Right atrium auricular region (tissue), 2 donors: ENCODE measurements around the gene TPCN1. TPM values are rescaled to one million over a fixed set of nuclear protein-coding genes. Genes with fewer than 3 reads are reported as not detected.

ENCODE experiments used
- DNase-seq: peaks from one replicate; pipeline ENCODE4 v3.0.0-alpha.2; 2019; ENCODE audit warnings: low spot score
- H3K27ac ChIP-seq, 2 donors: fragments of 200-600 bp; sonication (generic); 1 replicate in 1 of 2; 2 replicates in 1 of 2; pipeline ENCODE4 v1.5.1; 2016 to 2019
- H3K27me3 ChIP-seq, 2 donors: fragments of 200-600 bp; sonication (generic); one replicate each; pipeline versions ENCODE4 v1.5.1 to v1.6.0; 2017 to 2019
- H3K36me3 ChIP-seq: fragments of 200-600 bp; sonication (generic); one replicate; pipeline ENCODE4 v1.5.1; 2016
- H3K4me1 ChIP-seq, 2 donors: fragments of 200-600 bp; sonication (generic); one replicate each; pipeline versions ENCODE4 v1.5.1 to v1.6.0; 2017 to 2019
- H3K4me3 ChIP-seq, 2 donors: fragments of 200-600 bp; sonication (generic); 1 replicate in 1 of 2; 2 replicates in 1 of 2; pipeline ENCODE4 v1.5.1; 2017 to 2019; ENCODE audit warnings: mild to moderate bottlenecking in 1 of 2, moderate library complexity in 1 of 2
- H3K9me3 ChIP-seq, 2 donors: fragments of 200-600 bp; sonication (generic); one replicate each; pipeline ENCODE4 v1.5.1; 2019
- CTCF ChIP-seq, 2 donors: fragments of 200-600 bp; sonication (generic); IDR thresholded peaks; one replicate each; pipeline ENCODE4 v1.5.1; 2019; ENCODE audit warnings: antibody characterized with exemption in 2 of 2
- total RNA-seq, 2 donors: library from RNA; depleted of rRNA; stranded (reverse); fragments of >200 nt; gene quantifications; one replicate each; pipeline ENCODE4 v1.1.0, GENCODE V29; 2016

The TPCN1 gene
- total RNA-seq, 2 donors from 2014 or later, result 57.3 to 58.7 TPM

- TF ChIP-seq CTCF (IDR thresholded peaks at IDR 0.05), result no peak
- peaks cover 0 to 27% of the 10 kb centered on the region in 2 donors for H3K4me1 ChIP-seq
These were observed 36.4 kb upstream of the TPCN1 start for GRCh38 chr12:113184900-113185179.

GRCh38 chr12:113185180-113186032 lies 35.9 kb upstream of the TPCN1 start, which contains the start of the genes DDX54 and RITA1:
Gene DDX54, minus strand, starts transcription at chr12:113185478. Its CDS starts 27 bp downstream, at chr12:113185451.
Gene RITA1, plus strand, starts transcription at chr12:113185721. Its CDS starts 1,026 bp downstream, at chr12:113186747.
- peak within 1 kb of the TSS; percentile 98 to 100 for H3K4me3 ChIP-seq
- no peak for TF ChIP-seq CTCF (IDR thresholded peaks at IDR 0.05)
- peak within 1 kb of the TSS; percentile 91 to 98 for H3K27ac ChIP-seq
- peaks cover 0 to 27% of the 10 kb centered on the region in 2 donors for H3K4me1 ChIP-seq
- DNase-seq, result peak; percentile 81
- H3K36me3 ChIP-seq, result peaks cover 4% of the 10 kb centered on the region
- H3K27me3 ChIP-seq, result no peaks in the 10 kb centered on the region
- H3K9me3 ChIP-seq, result no peaks in the 10 kb centered on the region

More at GRCh38 chr12:113184900-113185179, 36.4 kb upstream of the TPCN1 start:
- H3K27me3 ChIP-seq, result no peaks in the 10 kb centered on the region
- peak overlapping the region; percentile 98 to 100 for H3K4me3 ChIP-seq
- H3K27ac ChIP-seq, result peak overlapping the region; percentile 91 to 98
- peaks cover 10% of the 10 kb centered on the region for H3K36me3 ChIP-seq
- H3K9me3 ChIP-seq, result no peaks in the 10 kb centered on the region
- DNase-seq, result peak; percentile 90

- Histone ChIP-seq H3K9me3 (no peaks in the 10 kb centered on the region), H3K27ac (peak overlapping the region; percentile 91 to 98), H3K4me1 (peaks cover 0 to 27% of the 10 kb centered on the region in 2 donors), H3K36me3 (no peaks in the 10 kb centered on the region), H3K27me3 (no peaks in the 10 kb centered on the region), H3K4me3 (peak overlapping the region; percentile 98 to 100)
- no peak for DNase-seq
- TF ChIP-seq CTCF (IDR thresholded peaks at IDR 0.05), result no peak
These were observed 35.3 kb upstream of the TPCN1 start for GRCh38 chr12:113186033-113186365.

GRCh38 chr12:113186666-113187325 lies 34.5 kb upstream of the TPCN1 start:
- peaks cover 7% of the 10 kb centered on the region for H3K36me3 ChIP-seq
- TF ChIP-seq CTCF (IDR thresholded peaks at IDR 0.05), result no peak
- DNase-seq, result no peak
- no peaks in the 10 kb centered on the region for H3K27me3 ChIP-seq
- no peak overlapping the region for H3K27ac ChIP-seq
- no peak overlapping the region for H3K4me3 ChIP-seq
- H3K4me1 ChIP-seq, result peaks cover 0 to 27% of the 10 kb centered on the region in 2 donors
- no peaks in the 10 kb centered on the region for H3K9me3 ChIP-seq

- H3K4me1 ChIP-seq, result peaks cover 0 to 29% of the 10 kb centered on the region in 2 donors
- no peak for DNase-seq
- H3K4me3 ChIP-seq, result no peak overlapping the region
- H3K36me3 ChIP-seq, result peaks cover 11% of the 10 kb centered on the region
- H3K27me3 ChIP-seq, result no peaks in the 10 kb centered on the region
- H3K9me3 ChIP-seq, result no peaks in the 10 kb centered on the region
- H3K27ac ChIP-seq, result no peak overlapping the region
- no peak for TF ChIP-seq CTCF (IDR thresholded peaks at IDR 0.05)
These were observed 31.9 kb upstream of the TPCN1 start for GRCh38 chr12:113189361-113189760.
